ENCODE data around the gene UTS2B.

Gene UTS2B

GRCh38 chr3:191350396-191351090, 20.2 kb upstream of the UTS2B start:
- DNase-seq = no peak

DNA sequence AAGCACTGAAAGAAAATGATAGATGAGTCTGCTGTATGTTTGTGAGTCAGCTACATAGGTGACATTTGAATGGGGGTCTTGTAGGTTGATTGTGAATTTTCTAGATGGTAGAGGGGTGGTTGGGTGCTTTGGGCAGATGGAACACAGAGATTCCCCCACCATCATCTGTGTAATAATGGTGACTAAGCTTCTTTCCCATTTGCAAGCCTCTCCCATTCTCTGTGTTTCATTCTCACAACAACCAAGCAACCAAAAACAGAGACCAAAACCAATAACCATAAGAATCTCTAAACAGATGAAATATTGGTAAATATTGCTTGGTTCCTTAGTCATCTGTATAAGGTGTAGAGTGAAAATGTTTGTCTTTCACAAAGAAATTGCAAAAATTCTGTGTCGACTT, 17.8 kb upstream of the UTS2B start:
- no peak for DNase-seq

DNA sequence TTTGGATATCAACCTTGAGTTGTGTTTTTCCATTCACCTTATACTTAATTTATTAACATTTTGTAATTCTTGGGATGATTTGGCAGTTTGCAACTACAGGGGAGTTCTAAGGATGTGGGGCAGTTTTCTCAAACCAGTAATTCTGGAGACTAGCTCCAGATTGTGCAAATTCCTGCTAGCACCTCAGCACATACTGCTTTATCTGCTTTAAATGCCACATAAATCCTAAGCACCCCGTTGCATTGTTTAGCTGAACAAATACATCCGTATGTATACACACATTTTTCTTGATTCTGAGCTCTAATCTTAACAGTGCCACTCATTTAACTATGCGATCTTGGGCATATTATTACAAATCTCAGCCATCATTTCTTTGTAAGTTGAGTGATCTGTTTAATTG, 16.9 kb upstream of the UTS2B start:
- no peak for DNase-seq

GRCh38 chr3:191345334-191345733, 15.0 kb upstream of the UTS2B start:
- no peak for DNase-seq

DNA sequence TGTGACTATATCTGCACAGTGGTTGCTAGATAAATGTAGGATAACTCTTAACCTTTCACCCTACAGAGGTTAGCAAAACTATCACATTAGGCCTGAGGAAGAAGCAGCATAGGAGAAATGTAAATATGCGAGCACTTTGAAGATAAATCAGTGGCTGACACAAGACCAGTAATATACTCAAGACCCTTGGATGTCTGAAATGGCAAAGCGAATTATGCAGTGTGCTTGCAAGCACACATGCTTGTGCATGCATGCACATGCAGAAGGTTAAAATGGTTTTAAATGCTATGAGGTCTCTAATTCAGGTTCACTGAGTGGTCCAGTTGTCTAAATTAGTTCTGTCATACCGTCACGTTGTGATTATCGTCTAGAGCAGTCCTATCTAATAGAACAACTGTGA, 13.6 kb upstream of the UTS2B start:
- no peak for DNase-seq

DNA sequence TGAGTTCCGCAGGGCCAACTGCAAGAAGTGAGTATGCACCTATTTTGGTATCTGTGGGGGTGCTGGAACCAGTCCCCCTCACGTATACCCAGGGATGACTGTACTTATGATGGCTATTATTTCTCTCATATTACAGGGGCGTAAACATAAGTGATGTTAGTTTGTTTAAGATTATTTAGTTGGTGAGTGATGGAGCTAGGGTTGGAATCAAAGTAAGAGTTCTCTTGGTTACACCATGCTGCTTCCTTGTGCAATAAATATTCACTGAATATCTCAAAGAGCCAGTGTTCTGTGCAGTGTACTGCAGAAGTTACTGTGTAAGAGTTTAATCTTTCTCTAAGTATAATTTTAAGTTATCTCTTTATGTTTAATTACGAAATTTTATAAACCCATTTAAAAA, 12.8 kb upstream of the UTS2B start:
- DNase-seq = no peak

- no peak for DNase-seq
Observed at GRCh38 chr3:191342411-191342810, 12.1 kb upstream of the UTS2B start.

- DNase-seq = no peak
Observed at GRCh38 chr3:191342006-191342405, 11.7 kb upstream of the UTS2B start.

- no peak for DNase-seq
Observed at GRCh38 chr3:191340966-191341365, 10.6 kb upstream of the UTS2B start.

- no peak for DNase-seq
Observed at GRCh38 chr3:191340351-191340750, 10.0 kb upstream of the UTS2B start.

GRCh38 chr3:191339316-191339917, 9.1 kb upstream of the UTS2B start:
- no peak for DNase-seq

DNA sequence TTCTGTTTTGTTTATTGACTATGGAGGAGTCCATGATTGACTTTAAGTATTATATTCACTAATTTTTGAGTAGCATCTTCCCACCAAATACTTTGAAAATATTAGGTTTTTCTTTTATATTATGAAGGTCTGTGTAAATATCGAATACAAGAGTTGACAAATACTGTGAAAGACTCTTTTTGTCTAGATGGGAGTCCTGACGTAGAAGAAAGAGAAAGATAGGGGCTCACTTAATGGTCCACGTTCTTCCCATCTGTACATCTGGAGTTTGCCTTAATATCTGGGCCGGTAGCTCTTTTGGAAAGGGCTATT, 7.8 kb upstream of the UTS2B start:
- DNase-seq = no peak

GRCh38 chr3:191336833-191337232, 6.5 kb upstream of the UTS2B start:
- no peak for DNase-seq

DNA sequence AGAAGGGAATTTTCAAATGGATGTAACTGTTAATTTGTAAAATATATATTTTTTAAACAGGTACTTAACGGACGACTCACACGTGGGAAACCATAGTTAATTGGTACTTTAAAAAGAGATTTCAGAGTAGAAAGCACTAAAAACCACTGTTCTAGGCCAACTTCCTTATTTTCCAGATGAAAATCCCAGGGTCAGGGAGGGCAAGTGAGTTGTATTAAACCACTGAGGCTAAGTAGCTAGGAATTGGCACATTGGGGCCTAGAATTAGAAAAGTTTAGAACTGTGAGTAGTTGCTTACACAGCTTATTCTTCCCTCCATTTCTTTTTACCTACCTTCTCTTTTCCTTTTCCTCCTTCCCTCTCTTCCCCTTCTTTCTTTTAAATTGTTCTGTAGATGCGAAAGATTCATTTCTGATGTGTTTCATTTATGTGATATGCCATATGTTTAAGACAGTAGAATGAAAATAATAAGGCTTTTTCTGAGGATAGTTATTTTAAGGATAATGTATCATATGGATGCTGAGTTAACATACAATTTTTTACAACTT, 4.1 kb upstream of the UTS2B start:
- DNase-seq = no peak

DNA sequence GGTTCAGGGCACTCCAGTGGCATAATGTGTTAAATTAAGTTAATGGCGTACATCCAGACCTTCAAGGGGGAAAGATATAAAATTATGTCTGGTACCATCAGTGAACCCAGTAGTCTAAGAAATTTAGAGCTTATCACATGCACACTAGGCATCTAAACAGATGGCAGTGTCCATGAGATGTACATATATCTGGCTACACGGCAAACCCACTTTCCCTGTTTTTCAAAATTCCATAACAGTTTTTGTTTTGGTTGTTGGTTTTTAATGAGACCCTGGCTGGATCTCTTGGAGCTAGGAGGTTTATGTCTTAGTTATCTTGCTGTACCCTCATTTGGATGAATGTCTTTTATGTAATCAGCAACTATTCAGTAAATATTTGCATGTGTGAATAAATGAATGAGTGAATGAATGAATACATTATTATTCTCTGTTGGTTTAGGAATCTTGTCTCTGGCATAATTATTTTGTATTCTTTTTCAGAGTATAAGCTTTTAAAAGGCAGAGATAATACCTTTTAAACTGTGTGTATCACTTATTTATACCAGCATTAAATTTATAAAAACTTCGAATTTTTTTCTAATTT, 3.1 kb upstream of the UTS2B start:
- no peak for DNase-seq

GRCh38 chr3:191331388-191331787, 1.1 kb upstream of the UTS2B start:
- no peak for DNase-seq

DNA sequence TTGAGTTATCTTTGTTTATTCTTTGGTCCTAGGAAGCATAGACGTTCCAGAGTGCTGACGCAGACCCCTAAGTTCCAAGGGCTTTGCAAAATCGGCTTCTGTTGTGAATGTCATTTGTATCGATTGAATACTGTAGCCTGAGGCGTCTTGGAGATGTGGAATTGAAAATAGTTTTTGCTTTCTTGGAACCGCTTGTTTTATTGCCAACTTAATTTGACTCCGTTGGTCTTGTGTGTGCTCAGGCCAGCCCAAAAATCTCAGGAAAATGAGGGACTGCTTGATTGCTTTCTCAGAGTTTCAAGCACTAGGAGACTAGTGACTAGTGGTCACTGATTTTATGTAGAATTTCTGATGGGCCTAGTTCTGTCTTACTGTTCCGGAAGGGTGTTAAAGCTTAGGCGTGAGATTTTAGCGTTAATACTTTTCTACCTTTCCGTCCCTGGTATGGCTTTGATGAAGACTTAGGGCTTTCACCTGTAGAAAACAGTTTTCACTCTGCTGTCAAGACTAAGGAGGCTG, 263 bp upstream of the UTS2B start:
- DNase-seq = no peak

DNA sequence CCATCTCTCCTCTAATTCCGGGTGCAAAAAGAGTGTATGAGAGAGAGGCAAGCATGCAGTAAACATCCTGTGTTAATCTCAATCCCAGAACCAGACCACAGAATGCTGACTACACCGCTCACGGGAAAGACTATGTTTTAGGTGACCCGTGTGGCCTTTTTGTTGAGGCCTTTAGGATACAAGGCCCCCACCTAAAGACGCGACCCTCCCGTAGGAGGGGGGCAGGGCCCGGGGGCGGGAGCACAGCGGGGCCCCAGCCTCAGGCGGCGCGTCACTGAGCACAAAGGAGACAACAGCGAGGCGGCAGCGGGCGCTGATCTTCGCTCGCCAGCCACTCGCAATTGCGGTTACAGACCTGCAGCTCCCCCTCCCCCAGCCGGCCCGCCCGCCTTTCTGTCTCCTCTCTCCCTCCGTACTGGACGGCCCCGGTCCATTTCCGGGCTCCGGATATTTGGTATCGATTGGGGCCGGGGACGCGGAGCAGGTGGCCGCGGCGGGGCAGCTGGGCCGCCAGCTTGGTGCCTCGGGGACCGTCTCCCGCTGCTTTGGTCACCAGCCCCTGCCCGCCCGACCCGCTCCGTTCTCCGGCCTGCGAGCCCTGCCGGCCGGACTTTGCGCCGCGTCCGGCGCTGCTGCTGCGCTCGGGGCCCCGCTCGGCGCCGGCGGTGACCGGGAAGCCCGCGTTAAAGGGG, 1.2 kb downstream of the UTS2B start, which contains the start of gene CCDC50:
CCDC50 (plus strand) TSS at position 433 of the 692 bp plus-strand sequence. CDS start 281 bp downstream, outside the sequence.
- peak; percentile 64 for DNase-seq

GRCh38 chr3:191328383-191328961, 1.9 kb downstream of the UTS2B start:
- DNase-seq = no peak

DNA sequence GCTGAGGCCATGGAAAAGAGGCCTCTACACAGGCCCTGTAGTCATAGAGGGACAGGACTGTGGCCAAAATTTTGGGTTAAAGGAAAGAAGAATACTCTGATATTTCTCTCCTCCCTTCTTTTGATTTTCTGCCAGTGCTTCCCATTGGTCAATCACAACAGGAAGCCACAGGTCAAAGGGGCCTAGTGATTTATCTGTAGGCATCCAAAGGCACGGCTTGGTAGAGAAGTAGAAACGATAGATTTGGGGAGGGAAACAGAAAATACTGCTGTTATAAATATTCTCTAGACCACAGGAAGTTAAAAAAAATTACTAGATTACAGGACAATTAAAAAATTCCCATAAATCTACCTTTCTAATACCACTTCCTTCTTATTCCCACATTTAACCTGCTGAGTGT, 2.8 kb downstream of the UTS2B start:
- no peak for DNase-seq

- no peak for DNase-seq
Observed at GRCh38 chr3:191324936-191325335, 5.4 kb downstream of the UTS2B start.

DNA sequence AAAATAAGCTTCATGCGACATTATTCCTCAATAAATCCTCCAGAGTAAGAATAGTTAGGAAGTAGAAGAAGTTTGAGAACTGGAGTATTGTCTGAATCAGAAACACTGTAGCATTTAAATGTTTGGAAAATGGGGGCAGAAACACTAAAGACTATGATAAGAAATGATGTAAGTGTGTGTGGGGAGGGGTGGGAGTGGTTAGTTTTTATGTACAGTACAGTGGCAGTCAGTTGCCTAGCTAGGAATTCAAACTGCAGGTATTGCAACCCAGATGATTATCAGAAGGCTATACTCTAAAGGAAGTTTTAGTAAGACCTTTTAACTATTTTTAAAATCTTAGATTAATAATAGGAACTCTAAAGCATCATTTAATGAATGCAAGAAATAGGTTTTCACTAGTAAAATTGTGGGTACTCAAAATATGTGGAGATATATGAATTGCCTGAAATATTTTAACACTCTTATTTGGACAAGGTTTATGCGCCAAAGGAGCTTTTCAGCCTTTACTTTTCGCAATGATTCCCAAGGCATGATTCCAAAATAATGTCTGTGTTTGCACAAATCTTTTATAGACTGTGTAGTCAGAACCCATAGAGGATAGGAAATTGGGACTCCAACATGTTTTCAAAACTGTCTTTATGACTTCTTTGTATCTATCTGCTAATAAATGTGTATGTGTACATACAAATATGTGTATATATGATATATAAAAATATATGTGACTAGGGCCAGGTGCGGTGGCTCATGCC, 9.1 kb downstream of the UTS2B start:
- no peak for DNase-seq
